ENCODE data around the gene WASL.

GRCh38 chr7:123741940-123742339 lies 6.9 kb downstream of the WASL start:
- no peak for TF ChIP-seq CTCF (IDR thresholded peaks at IDR 0.05)
- no peak for TF ChIP-seq EP300 (IDR thresholded peaks at IDR 0.05)
- no peak for TF ChIP-seq POLR2A (IDR thresholded peaks at IDR 0.05)
- TF ChIP-seq POLR2AphosphoS5 (IDR thresholded peaks at IDR 0.05): no peak
